NCI-H2227 (cell line): Measurements from ENCODE around the gene MAP3K7.
"Not testable (repeated sequence)": the region's sequence is repeated elsewhere in the genome, so short reads cannot be mapped to it uniquely, and the experiment has no call there.

Experiments
- DNase-seq: peaks from one replicate; lab custom pipeline; 2025; ENCODE audit not compliant: unreplicated experiment; lab: John Stamatoyannopoulos, UW

MAP3K7 gene

DNA sequence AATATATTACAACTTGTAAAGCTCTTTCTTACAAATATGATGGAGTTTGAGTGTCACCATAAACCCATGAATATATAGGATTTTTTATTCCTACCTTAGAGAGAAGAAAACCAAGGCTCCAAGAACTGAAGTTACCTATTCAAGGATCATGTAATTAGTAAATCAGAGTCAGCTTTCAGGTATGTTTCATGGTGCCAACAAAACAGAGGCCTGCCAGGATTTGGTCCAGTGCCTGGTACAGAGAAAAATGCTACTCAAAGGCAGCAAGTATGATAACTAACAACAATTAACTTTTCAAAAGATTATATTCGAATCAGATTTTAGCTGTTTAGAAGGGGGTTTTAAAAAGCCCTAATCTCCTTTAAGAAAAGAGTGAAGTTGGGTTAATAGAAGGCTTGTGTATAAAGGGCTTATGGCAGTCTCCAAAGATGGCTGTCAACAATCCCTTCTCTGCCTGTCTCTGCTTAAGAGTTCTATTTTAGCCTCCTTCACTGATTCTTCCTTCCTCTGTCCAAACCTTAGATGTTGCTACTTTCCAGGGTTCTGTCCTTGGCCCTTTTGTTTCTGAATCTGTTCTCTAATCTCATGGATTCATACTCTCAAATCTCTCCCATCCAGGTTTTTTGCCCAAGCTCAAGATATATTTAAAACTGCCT lies 7.8 kb downstream of the MAP3K7 start:
- no peak for DNase-seq

DNA sequence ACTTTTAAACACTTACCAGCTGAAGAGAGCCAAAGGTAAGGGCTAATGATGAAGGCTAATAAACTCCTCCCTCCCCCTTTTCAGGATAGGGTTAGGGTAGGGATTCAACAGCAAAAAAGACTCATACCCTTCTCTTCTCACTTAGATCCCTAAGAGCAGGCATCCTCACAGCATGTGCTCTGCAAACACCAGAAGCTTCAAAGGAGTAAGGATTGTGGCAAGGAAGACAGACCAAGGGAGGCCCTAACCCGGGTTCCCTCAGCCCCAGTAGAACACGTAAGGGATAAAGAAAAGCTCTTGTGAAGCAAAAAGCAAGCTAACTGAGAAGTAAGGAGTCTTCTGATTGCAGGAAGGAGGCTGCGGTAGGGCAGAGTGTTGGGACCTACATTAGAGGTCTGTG lies 11.6 kb downstream of the MAP3K7 start:
- DNase-seq: no peak

DNA sequence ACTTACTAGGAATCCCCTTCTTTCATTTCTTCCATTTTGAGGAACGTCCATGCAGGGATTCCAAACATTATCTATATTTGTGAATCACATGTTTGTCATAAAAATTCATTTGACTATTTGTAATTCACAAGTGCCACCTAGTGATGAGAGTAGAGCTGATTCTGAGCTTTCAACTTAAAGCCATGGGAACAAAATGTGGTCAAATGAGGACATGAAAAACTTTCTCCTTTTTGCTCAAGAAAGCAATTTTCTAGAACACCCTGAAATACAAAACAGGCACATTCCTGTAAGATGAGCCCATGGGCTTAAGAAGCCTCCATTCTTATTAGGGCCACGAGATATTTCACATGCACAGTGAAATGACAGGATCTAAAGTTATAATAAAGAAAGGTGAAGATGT lies 12.3 kb downstream of the MAP3K7 start:
- DNase-seq: no peak

DNA sequence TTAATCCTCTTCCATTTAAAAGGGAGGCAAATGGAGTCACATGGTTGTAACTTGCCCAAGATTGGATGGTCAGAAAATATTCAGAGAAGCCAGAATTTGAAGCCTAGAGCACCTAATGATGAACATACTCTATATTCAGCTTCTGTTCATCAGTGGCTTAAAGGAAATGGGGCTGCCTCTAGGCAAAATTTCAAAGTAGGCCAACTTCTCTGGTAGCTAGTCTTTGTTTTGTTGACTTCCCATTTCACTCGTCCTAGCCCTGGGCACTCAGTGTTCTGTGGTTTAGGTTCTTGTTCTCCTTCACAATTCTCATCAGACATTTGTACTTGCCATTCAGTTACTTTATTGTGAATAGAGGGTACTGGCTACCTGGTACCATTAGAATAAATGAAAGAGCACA lies 13.2 kb downstream of the MAP3K7 start:
- no peak for DNase-seq

DNA sequence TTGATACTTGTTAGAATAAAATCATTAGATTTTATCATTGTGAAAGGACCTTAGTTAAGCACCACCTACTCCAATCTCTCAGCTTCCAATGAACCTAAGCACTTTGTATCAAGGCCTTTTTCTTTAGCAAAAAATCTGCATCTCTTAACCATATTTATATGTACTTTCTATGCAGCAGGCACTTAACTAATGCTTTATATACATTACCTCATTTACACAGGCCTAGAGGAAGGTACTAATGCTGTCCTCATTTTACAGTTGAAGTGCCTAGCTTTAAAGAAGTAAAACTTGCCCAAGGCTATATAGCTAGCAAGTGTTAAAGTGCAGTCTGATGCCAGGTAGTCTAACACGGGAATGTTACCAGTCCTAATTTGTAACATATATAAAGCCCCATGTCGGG lies 14.0 kb downstream of the MAP3K7 start:
- no peak for DNase-seq

DNA sequence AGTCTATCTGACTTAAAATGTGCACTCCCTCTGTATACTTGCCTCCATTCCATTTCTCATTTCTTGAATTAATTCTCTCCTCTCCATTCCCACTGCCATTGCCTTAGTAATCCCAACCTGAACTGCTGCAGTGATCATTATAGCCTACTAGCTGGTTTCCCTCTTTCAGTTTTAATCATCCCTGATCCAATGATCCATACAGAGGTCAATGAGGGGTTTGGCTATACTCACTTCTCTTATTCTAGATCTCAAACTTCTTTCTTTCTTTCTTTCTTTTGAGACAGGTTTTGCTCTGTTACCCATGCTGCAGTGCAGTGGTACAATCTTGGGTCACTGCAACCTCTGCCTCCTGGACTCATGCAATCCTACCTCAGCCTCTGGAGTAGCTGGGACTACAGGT lies 17.6 kb downstream of the MAP3K7 start:
- no peak for DNase-seq

DNA sequence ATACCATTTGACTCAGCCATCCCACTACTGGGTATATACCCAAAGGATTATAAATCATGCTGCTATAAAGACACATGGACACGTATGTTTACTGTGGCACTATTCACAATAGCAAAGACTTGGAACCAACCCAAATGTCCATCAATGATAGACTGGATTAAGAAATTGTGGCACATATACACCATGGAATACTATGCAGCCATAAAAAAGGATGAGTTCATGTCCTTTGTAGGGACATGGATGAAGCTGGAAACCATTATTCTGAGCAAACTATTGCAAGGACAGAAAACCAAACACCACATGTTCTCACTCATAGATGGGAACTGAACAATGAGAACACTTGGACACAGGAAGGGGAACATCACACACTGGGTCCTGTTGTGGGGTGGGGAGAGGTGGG lies 19.2 kb downstream of the MAP3K7 start:
- DNase-seq: not testable (repeated sequence)

DNA sequence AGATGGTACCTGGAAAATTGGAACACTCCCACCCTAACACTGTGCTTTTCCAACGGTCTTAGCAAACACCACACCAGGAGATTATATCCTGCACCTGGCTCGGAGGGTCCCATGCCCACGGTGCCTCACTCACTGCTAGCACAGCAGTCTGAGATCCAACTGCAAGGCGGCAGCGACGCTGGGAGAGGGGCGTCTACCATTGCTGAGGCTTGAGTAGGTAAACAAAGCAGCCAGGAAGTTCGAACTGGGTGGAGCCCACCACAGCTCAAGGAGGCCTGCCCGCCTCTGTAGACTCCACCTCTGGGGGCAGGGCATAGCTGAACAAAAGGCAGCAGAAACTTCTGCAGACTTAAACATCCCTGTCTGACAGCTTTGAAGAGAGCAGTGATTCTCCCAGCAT lies 24.5 kb downstream of the MAP3K7 start:
- DNase-seq: not testable (repeated sequence)

DNA sequence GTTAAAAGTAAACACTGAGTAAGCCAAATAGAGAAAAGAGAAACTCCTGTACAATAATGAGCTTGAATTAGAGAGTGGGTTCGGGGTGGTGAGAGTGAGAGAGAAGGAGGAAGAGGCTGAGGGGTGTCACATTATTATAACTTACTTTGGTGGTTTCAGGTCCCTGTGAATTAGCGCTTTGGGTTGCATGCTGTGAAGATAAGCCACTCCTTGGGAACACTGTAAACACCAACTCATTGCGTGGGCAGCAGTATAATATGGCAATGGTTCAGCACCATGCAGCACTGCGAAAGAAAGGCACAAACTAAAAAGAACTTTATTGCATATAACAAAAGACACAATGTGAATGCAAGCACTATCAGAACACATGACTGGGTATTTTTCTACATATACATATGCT lies 26.9 kb downstream of the MAP3K7 start:
- DNase-seq: no peak

DNA sequence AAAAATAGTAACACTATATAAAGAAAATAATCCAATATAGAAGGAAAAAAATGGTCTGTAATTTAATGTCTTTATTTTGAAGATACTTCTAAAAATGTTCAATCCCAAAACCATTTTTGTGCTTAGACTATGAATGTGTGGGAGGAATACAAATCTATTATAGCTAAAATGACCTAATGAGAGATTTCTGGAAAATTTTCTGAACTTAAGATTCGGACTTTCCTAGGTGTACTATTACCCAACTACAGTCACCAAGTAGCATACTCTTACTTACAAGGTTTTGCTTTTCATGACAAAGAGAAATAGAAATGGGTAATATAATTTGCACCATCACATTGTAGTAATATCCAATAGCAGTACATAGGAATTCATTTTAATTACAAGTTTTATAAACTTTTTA lies 29.9 kb downstream of the MAP3K7 start:
- no peak for DNase-seq

DNA sequence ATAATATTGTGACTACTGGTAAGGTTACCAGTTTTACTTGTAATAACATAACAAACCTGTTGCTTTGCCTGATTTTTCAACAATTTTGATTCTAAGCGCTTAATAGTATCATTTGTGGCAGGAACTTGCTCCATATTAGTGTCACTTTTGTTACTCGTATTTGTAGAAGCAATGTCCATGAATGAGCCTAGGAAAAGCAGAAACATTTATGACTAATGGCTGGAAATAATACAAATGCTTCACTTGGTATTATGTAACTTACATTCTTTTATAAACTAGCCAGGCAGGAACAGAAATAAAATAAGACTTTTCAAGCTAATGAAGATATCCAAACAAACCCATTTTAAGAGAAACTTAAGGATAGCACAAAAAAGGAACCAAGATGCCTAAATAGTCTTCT lies 38.9 kb downstream of the MAP3K7 start:
- no peak for DNase-seq

DNA sequence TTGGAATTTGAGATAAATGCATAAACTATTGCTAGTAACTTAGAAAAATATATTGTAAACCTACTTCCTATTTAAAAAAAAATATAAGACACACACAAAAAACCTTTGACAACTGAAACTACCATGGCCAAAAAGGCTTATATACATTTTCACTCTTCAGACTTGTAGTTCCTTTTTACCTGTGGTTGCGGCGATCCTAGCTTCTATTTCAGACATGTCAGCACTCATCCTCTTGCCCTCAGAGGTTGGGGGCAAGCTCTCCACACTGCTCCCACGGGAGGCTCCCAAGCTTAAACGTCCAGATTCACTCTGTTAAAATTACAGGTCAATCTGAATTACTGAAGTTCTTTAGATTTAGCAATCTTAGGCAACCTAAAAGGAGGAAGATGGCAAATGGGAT lies 39.8 kb downstream of the MAP3K7 start:
- DNase-seq: no peak

DNA sequence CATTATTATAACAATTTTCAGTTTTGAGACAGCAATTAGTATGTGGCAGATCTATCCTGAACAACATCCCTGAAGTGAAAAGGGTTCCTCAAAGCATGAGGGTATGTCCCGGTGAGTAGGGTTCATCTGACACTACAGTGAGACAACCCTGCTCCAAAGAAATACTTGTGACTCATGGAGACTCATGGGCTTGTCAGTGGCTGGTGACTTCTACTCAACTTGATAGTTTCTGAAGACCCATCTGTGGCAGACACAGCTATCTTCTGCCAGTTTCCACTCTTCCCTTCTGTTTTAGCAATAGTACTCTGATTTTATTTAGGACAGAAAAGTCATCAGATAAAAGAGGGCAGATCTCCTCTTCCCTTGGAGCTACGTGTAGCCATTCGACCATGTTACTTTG lies 41.4 kb downstream of the MAP3K7 start:
- no peak for DNase-seq

DNA sequence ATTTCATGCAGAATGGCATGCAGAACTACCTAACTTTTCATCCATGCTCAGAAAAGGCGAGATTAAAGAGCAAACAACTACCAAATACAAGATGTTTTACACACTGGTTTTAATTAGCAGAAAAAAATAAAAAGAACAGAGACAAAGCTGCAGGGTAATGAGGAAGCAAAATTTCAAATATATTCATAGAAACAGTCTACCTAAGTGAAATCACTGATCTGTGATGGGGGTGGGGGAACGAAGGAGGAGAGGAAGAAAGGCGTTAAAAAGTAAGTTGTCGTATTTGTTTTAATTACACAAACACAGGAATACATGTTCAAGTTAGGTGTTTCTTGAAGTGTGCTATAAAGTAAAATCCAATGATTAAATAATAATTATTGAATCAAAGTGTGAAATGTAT lies 42.1 kb downstream of the MAP3K7 start:
- DNase-seq: no peak

DNA sequence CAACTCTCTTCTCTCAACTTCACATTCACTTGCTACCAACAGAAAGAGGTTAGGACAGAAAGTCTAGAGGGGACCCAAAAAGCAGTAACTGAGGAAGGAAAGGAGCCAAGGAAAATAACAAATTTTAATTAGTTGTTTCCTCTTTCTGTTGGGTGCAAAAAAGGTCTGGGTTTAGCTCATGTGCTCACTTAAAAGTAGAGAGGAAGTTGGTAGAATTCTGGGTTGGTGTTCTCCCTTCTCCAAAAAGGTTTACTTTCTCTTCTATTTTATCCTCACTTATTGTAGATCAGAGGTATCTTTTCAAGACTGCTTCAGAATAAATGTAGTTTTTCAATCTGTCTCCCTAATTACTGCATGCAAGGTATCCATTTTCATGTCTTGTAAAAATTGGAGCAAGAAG lies 42.8 kb downstream of the MAP3K7 start:
- DNase-seq: no peak

DNA sequence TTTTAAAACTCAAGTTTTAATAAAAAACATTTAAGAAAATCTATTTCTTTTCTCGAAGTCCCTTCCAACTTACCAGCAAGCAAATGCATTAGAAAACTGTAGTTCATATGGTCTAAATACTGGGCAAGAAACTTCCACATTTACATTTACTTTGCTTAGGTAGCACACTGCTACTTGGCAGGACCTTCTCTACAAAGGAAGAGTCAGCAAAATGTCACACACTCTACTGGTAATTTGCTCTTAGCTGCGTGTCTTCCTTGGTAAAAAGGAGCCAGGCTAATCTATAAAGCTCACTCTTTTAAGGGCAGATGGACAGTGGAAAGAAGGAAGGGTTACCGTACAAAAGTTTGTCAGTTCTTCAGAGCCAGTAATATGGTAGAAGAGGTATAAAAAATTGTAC lies 45.7 kb downstream of the MAP3K7 start:
- no peak for DNase-seq

DNA sequence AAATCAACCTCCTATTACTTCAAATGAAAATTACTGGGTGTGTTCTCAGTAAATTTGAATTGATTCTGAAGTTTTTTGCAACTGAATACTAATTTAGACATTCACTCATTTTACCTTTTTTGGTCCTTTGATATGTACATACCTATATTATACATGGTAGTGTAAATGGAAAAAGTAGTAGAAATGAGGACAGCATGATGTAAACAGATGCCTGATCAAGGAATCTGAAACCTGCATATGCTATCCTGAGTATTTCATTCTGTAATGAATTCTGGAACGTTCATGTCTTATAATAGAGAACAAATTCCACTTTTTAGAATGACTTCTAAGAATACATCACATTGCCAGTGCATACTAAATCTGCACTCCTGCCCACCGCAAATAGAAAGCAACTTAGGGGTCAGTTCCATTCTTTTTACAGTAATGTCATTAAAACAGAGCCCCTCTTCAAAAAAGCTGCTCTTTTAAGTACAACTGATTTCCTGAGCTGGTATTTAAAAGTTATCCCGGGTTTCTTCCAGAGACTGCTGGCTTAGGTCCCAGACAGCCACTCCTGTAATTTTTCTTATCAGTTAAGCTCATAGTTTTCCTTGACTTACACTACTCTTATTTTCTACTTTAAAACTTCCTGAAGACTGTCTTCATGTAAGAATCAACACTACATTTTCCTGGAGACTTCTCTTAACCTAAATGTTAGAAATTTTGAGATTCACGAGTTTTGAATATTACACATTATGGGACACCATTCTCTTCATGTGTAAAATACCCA lies 48.4 kb downstream of the MAP3K7 start:
- no peak for DNase-seq

DNA sequence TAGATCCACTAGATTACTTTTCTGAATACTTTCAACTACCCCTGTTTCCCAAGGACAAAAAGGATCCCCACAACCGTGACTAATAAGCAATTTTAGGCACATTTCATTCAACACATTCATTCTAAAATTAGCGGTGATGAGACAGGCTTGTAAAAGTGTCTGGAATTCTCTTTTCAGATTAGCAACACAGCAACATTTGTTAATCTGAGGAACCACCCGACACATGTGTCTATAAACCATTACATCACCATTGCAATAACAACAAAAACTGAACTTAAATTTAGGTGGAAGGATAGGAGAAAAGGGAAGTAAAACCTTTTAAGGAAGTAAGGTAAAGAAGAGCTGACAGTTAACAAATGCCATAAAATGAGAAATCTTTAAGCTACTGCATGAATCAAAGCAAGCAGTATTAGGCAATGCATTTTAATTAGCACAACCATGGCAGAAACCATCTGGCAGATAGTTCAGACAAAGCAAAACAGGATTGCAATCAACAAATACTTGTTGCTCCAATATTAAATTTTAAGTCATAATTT lies 49.1 kb downstream of the MAP3K7 start:
- DNase-seq: no peak

DNA sequence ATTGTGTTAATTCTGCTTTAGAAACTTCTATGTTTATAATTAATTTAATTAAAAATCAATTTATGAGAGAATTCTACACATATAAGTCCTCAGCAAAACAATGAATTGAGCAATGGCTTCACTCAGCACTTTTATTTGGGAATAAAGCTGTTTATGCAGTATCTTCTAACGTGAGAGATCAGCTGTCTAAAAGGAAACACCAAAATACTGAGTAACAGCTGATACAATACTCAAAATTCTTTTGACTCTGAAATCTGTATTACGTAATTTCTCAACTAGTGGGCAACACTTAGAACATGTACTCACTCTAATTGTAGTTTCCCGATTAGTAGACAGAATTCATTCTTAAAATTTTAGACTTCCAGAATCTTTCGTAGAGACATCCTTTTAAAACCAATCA lies 49.8 kb downstream of the MAP3K7 start:
- no peak for DNase-seq

DNA sequence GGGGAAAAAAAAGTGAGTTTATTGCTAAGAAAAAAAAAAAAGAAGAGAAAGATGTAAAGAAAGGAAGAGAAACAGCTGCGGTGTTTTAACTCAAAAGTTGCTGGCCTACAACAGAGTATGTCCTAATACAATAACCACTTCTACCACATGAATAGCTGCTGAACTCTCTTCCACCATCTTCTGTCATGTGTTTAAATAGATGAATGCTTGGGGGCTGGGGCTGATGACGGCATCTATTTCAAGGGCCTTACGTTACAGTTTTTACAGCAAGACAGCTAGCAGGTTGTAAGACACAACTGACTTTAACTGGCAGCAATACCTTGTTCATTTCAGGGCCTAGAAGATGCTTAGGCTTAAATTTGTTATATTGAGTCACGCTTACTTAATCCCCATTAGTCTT lies 50.4 kb downstream of the MAP3K7 start:
- peak; percentile 0 for DNase-seq

DNA sequence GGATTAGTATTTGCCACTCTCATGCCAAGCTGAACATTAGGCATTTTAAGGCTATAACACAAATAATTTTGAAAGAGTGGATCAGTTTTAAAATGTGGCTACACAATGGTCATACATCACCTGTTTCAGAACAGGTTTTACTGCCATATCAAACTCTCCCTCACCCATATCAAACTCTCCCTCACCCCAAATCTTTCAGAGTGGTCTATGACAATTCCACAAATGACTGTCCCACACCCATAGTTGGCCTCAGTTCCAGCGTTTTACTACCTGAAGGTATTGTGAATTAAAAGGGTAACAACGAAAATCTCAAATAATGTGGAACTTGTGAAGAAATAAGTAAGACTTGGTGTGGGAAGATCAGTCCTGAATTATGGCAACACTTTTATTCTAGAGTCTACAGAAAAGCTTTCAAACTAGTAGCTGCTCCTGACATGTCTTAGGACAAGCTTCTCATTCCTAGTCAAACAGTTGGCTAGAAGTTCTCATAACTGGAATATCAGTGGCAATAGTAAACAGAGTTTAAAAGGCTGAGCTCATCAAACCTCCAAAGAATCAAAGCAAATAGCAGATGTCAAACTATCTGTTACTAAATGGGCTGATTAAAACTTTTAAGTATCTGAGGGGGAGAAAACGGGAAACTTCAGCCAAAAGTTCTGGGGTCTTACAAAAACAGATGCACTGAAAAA lies 52.4 kb downstream of the MAP3K7 start:
- DNase-seq: no peak
